GM18526 (cell line): Measurements from ENCODE around the gene EOGT.

ENCODE experiments used
- POLR2A ChIP-seq: IDR thresholded peaks from 3 replicates; pipeline ENCODE4 v1.6.1; 2011; ENCODE audit not compliant: insufficient read length; ENCODE audit errors: extremely low read depth

The EOGT gene

GRCh38 chr3:68943753-68944500, 69.6 kb downstream of the EOGT start:
- TF ChIP-seq POLR2A, result no peak

- no peak for TF ChIP-seq POLR2A
Observed at GRCh38 chr3:68941055-68941454, 72.4 kb downstream of the EOGT start.

- no peak for TF ChIP-seq POLR2A
Observed at GRCh38 chr3:68936856-68937255, 76.6 kb downstream of the EOGT start.

- TF ChIP-seq POLR2A, result no peak
Observed at GRCh38 chr3:68935778-68936177, 77.7 kb downstream of the EOGT start.

- TF ChIP-seq POLR2A, result no peak
Observed at GRCh38 chr3:68931406-68932149, 81.9 kb downstream of the EOGT start.
